ENCODE measurements around the gene SCFD2. TPM values are rescaled to one million over a fixed set of nuclear protein-coding genes. Genes with fewer than 3 reads are reported as not detected.

Gene SCFD2
- total and polyA plus RNA-seq, 2 donors (not counting 3 experiments of a cell fraction or from before 2014, with no cell fraction given) = 12.3 to 22.8 TPM

DNA sequence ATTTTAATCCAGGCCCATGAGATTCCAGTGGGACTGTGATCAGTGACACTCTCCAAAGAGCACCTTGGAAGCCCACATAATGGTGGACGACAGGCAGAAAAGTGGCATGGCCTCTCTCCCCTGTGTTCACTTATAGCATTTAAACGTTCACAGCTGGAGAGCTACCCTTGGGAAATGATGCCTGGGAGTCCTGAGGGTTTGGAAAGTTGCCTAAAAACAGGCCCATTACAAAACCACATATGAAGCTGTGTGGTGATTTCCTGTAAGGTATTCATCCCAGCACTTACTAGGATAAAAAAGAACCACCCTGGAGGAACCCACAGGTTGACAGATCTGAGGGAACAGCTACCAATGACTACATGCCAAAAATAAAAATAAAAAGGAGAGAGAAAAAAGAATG is 310.6 kb downstream of the SCFD2 start:
- no peaks in the 10 kb centered on the region for H3K27me3 ChIP-seq (ENCODE audit: control insufficient read depth in 2 of 2, insufficient read depth in 2 of 2, low read length in 2 of 2)
- no peak for DNase-seq (ENCODE audit: low read depth, low spot score)
- POLR2A ChIA-PET = no interaction called here

More for the DNA sequence above, 310.6 kb downstream of the SCFD2 start:
- Histone ChIP-seq H3K4me2 (ENCODE audit: insufficient read depth, low read length) (no peak overlapping the region), H3K4me3 (replicated peaks in 1 of 3; ENCODE audit: insufficient read depth in 1 of 3, low read depth in 1 of 3, low read length in 3 of 3) (no peak overlapping the region), H3K27ac (ENCODE audit: insufficient read depth, low read depth, low read length) (no peak overlapping the region), H3K9me3 (replicated peaks; ENCODE audit: control insufficient read depth, insufficient read depth, low read length) (no peaks in the 10 kb centered on the region), H3K79me2 (ENCODE audit: control insufficient read depth, insufficient read depth, low read length) (no peaks in the 10 kb centered on the region), H3K9ac (replicated peaks; ENCODE audit: extremely low read depth, insufficient read depth, low read length) (no peak overlapping the region), H3K4me1 (ENCODE audit: control insufficient read depth, extremely low read depth, insufficient read depth, low read length) (no peaks in the 10 kb centered on the region), H4K20me1 (replicated peaks; ENCODE audit: control insufficient read depth, extremely low read depth, insufficient read depth, low read length) (no peaks in the 10 kb centered on the region), H3K9me1 (replicated peaks; ENCODE audit: control insufficient read depth, extremely low read depth, insufficient read depth, low read length) (no peaks in the 10 kb centered on the region), H2AFZ (ENCODE audit: low read depth, low read length) (no peak overlapping the region), H3K36me3 (ENCODE audit: control insufficient read depth in 2 of 2, extremely low read depth in 1 of 2, insufficient read depth in 2 of 2, low read length in 2 of 2) (no peaks in the 10 kb centered on the region)
- intact Hi-C loops (cut with micrococcal nuclease) = no loop called here
- dilution Hi-C loops (cut with MboI; ENCODE audit: extremely low pct_ligation_motif_present, low sequenced_read_pairs) = no loop called here
- BruUV-seq (replicated peaks) = no TSS peak
- no peak for TF ChIP-seq MYC (IDR thresholded peaks at IDR 0.05; ENCODE audit: low read depth, low read length)
- TF ChIP-seq GATA2 (IDR thresholded peaks at IDR 0.05; ENCODE audit: insufficient read depth, insufficient read length, low read depth, low read length) = no peak
- TF ChIP-seq POLR2AphosphoS5 (IDR thresholded peaks at IDR 0.05; ENCODE audit: insufficient read depth, low read depth, low read length) = no peak
- no peak for TF ChIP-seq JUN (IDR thresholded peaks at IDR 0.05; ENCODE audit: borderline replicate concordance, insufficient read depth, insufficient read length, low read depth)
- no peak for TF ChIP-seq FOS (IDR thresholded peaks at IDR 0.05; ENCODE audit: borderline replicate concordance, insufficient read depth, low read length)
- TF ChIP-seq POLR2A (IDR thresholded peaks at IDR 0.05; ENCODE audit: low read depth, low read length) = no peak
- TF ChIP-seq, protein P1, sequence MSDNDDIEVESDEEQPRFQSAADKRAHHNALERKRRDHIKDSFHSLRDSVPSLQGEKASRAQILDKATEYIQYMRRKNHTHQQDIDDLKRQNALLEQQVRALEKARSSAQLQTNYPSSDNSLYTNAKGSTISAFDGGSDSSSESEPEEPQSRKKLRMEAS (IDR thresholded peaks at IDR 0.05; ENCODE audit: insufficient read depth, insufficient read length) = no peak
- no peak for TF ChIP-seq EZH2 (IDR thresholded peaks at IDR 0.05; ENCODE audit: borderline replicate concordance, low read depth, low read length, severe bottlenecking)
- TF ChIP-seq, protein P2, sequence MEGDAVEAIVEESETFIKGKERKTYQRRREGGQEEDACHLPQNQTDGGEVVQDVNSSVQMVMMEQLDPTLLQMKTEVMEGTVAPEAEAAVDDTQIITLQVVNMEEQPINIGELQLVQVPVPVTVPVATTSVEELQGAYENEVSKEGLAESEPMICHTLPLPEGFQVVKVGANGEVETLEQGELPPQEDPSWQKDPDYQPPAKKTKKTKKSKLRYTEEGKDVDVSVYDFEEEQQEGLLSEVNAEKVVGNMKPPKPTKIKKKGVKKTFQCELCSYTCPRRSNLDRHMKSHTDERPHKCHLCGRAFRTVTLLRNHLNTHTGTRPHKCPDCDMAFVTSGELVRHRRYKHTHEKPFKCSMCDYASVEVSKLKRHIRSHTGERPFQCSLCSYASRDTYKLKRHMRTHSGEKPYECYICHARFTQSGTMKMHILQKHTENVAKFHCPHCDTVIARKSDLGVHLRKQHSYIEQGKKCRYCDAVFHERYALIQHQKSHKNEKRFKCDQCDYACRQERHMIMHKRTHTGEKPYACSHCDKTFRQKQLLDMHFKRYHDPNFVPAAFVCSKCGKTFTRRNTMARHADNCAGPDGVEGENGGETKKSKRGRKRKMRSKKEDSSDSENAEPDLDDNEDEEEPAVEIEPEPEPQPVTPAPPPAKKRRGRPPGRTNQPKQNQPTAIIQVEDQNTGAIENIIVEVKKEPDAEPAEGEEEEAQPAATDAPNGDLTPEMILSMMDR (IDR thresholded peaks at IDR 0.05; ENCODE audit: extremely low read depth in 1 of 2, insufficient read depth in 1 of 2, low read depth in 1 of 2, low read length in 2 of 2) = no peak
- CTCF ChIA-PET = interaction anchor here (1.0 to 1.1 kb wide), 5 partner anchors 9 to 1179 kb away, joined by 3 to 5 read pairs (median 3); no protein-coding TSS in a partner anchor
- no peak for FAIRE-seq
